HepG2 (cell line): Measurements from ENCODE around the gene RUVBL2. TPM values are rescaled to one million over a fixed set of nuclear protein-coding genes. Genes with fewer than 3 reads are reported as not detected.

ENCODE experiments used
- ARNT ChIP-seq: fragments of 450-650 bp; IDR thresholded peaks from 2 replicates; pipeline ENCODE4 v1.6.1; 2017
- ATF3 ChIP-seq: sonication (generic); formaldehyde crosslinking; IDR thresholded peaks from 2 replicates; pipeline ENCODE4 v1.4.0; 2020; ENCODE audit warnings: missing genetic modification reagents
- BCL6 ChIP-seq: IDR thresholded peaks from 2 replicates; pipeline ENCODE4 v1.6.1; 2016; ENCODE audit warnings: missing genetic modification reagents, missing compliant biosample characterization
- DDIT3 ChIP-seq: sonication (generic); formaldehyde crosslinking; IDR thresholded peaks from 2 replicates; pipeline ENCODE4 v1.4.0; 2020; ENCODE audit warnings: mild to moderate bottlenecking, missing genetic modification reagents
- EEA1 ChIP-seq: sonication (generic); formaldehyde crosslinking; IDR thresholded peaks from 2 replicates; pipeline ENCODE4 v1.5.1; 2020; ENCODE audit warnings: mild to moderate bottlenecking, missing genetic modification reagents, borderline replicate concordance
- GABPA ChIP-seq, 2 experiments: IDR thresholded peaks; 2 replicates each; pipeline ENCODE4 v1.6.1; 2011 to 2016; ENCODE audit warnings: low read depth in 2 of 2, low read length in 1 of 2, missing biosample characterization in 1 of 2, missing genetic modification characterization in 1 of 2
- HDAC2 ChIP-seq: sonication (generic); formaldehyde crosslinking; IDR thresholded peaks from 2 replicates; pipeline ENCODE4 v1.4.0; 2020; ENCODE audit warnings: missing genetic modification reagents
- MTA1 ChIP-seq: sonication (generic); formaldehyde crosslinking; IDR thresholded peaks from 2 replicates; pipeline ENCODE4 v1.4.0; 2020; ENCODE audit warnings: missing genetic modification reagents, mild to moderate bottlenecking, borderline replicate concordance
- MXD3 ChIP-seq: IDR thresholded peaks from 2 replicates; pipeline ENCODE4 v1.6.1; 2016; ENCODE audit warnings: mild to moderate bottlenecking, missing biosample characterization, missing genetic modification reagents
- NCOA1 ChIP-seq: sonication (generic); formaldehyde crosslinking; IDR thresholded peaks from 2 replicates; pipeline ENCODE4 v1.9.0; 2021; ENCODE audit warnings: missing genetic modification reagents
- TBX2 ChIP-seq: sonication (generic); formaldehyde crosslinking; IDR thresholded peaks from 2 replicates; pipeline ENCODE4 v1.5.0; 2020; ENCODE audit warnings: missing genetic modification reagents, mild to moderate bottlenecking, borderline replicate concordance
- YEATS4 ChIP-seq: sonication (generic); formaldehyde crosslinking; IDR thresholded peaks from 2 replicates; pipeline ENCODE4 v1.4.0; 2020; ENCODE audit warnings: missing genetic modification reagents, borderline replicate concordance
- ZIK1 ChIP-seq: sonication (generic); formaldehyde crosslinking; IDR thresholded peaks from 2 replicates; pipeline ENCODE4 v1.5.0; 2020; ENCODE audit warnings: mild to moderate bottlenecking, low read depth, missing genetic modification reagents, borderline replicate concordance
- ZNF205 ChIP-seq: IDR thresholded peaks from 2 replicates; pipeline ENCODE4 v1.6.1; 2018; ENCODE audit warnings: missing biosample characterization, missing genetic modification reagents
- ZNF207 ChIP-seq: fragments of 450-650 bp; IDR thresholded peaks from 2 replicates; pipeline ENCODE4 v1.6.1; 2016; ENCODE audit warnings: antibody characterized with exemption, borderline replicate concordance
- ZNF564 ChIP-seq: sonication (generic); formaldehyde crosslinking; IDR thresholded peaks from 2 replicates; pipeline ENCODE4 v1.8.1; 2023; ENCODE audit warnings: mild to moderate bottlenecking, missing genetic modification reagents
- ZNF580 ChIP-seq: IDR thresholded peaks from 2 replicates; pipeline ENCODE4 v1.6.1; 2016; ENCODE audit warnings: low read depth, borderline replicate concordance
- ZNF678 ChIP-seq: sonication (generic); formaldehyde crosslinking; IDR thresholded peaks from 2 replicates; pipeline ENCODE4 v1.4.0; 2020; ENCODE audit warnings: mild to moderate bottlenecking, missing genetic modification reagents
- ZNF704 ChIP-seq: sonication (generic); formaldehyde crosslinking; IDR thresholded peaks from 2 replicates; pipeline ENCODE4 v1.8.1; 2023; ENCODE audit warnings: mild to moderate bottlenecking, inconsistent platforms, moderate library complexity, missing genetic modification reagents, borderline replicate concordance
- ZNF746 ChIP-seq: sonication (generic); formaldehyde crosslinking; IDR thresholded peaks from 2 replicates; pipeline ENCODE4 v1.8.0; 2022; ENCODE audit warnings: mild to moderate bottlenecking, missing genetic modification reagents
- ZNF75D ChIP-seq: sonication (generic); formaldehyde crosslinking; IDR thresholded peaks from 2 replicates; pipeline ENCODE4 v1.8.1; 2023; ENCODE audit warnings: missing genetic modification reagents, mild to moderate bottlenecking, borderline replicate concordance
- ZNF891 ChIP-seq: sonication (generic); formaldehyde crosslinking; IDR thresholded peaks from 2 replicates; pipeline ENCODE4 v1.5.0; 2020; ENCODE audit warnings: mild to moderate bottlenecking, missing genetic modification reagents
- polyA plus RNA-seq, 8 experiments: library from polyadenylated mRNA; depleted of rRNA in 3 of 8; stranded (reverse) in 7 of 8; unstranded in 1 of 8; fragments of >200 nt; fragmentation: Illumina TruSeq in 4 of 8; extraction: Trizol in 4 of 8; gene quantifications; 2 replicates each; pipeline versions ENCODE4 v1.2.1 to v1.2.3, GENCODE V29; 2011 to 2016; ENCODE audit warnings: low read depth in 4 of 8, missing spikeins in 1 of 8, mixed read lengths in 1 of 8; ENCODE audit not compliant: insufficient read depth in 1 of 8
- total RNA-seq, 5 experiments: library from RNA; depleted of rRNA; stranded (reverse); fragments of >200 nt; fragmentation: Illumina TruSeq; extraction: Trizol; gene quantifications; 2 replicates each; pipeline ENCODE4 v1.2.3, GENCODE V29; 2016; ENCODE audit warnings: low read depth in 1 of 5
- TF ChIP-seq, protein P1 (sequence below): IDR thresholded peaks from 2 replicates; pipeline ENCODE4 v1.4.0; 2020; ENCODE audit warnings: mild to moderate bottlenecking, missing genetic modification reagents

The RUVBL2 gene
- total and polyA plus RNA-seq, 2 of the 13 experiments (the other 11 are each of a cell fraction or from before 2014, with no cell fraction given), result 120 to 122 TPM

DNA sequence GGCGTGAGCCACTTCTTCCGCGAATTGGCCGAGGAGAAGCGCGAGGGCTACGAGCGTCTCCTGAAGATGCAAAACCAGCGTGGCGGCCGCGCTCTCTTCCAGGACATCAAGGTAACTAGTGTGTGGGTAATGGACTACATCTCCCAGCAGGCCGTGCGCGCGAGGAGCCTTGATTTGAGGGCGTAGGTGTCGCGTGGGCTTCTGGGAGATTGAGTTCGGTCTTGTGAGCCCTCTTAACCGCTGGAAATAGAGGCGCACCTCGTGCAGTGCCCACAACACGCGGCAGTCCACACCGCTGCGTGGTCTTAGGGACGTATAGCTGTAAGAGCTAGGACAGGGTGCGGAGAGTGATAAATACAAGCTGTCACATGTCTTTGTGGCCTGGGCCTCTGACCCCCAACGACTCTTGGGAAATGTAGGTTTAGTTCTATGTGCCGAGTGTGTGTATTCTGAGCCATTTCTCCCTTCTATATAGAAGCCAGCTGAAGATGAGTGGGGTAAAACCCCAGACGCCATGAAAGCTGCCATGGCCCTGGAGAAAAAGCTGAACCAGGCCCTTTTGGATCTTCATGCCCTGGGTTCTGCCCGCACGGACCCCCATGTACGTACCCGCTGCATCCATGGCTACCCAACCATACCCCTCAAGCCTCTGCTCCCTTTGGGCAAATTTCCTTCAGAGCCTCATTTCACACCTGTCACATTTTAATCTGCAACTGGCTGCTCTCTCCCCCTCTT, 27.7 kb upstream of the RUVBL2 start (continued):
- TF ChIP-seq MTA1 (CRISPR knock-in tag) (no peak), TBX2 (CRISPR knock-in tag) (no peak; the same call in 1 of the 2 replicates), ZIK1 (CRISPR knock-in tag) (0 out of 2 replicates have a peak, but pooled peaks have one; percentile 37), ZNF205 (CRISPR knock-in tag) (no peak), ZNF746 (CRISPR knock-in tag) (no peak), ZNF75D (CRISPR knock-in tag) (0 out of 2 replicates have a peak, but pooled peaks have one; percentile 17), DDIT3 (CRISPR knock-in tag) (no peak), ZNF207 (no peak), YEATS4 (CRISPR knock-in tag) (no peak), MXD3 (CRISPR knock-in tag) (no peak), ARNT (no peak), ZNF891 (CRISPR knock-in tag) (no peak), ZNF704 (0 out of 2 replicates have a peak, but pooled peaks have one; percentile 25), NCOA1 (CRISPR knock-in tag) (no peak), BCL6 (CRISPR knock-in tag) (no peak), GABPA (IDR thresholded peaks at IDR 0.05; ENCODE audit: low read depth, low read length) (no peak), GABPA (CRISPR knock-in tag; IDR thresholded peaks at IDR 0.05; ENCODE audit: low read depth) (no peak; the same call in 1 of the 2 replicates), ZNF678 (no peak), EEA1 (CRISPR knock-in tag) (no peak), ZNF564 (CRISPR knock-in tag) (peak; percentile 53; the same call in 1 of the 2 replicates), ATF3 (no peak), HDAC2 (CRISPR knock-in tag) (no peak), ZNF580 (no peak)
- TF ChIP-seq, protein P1, sequence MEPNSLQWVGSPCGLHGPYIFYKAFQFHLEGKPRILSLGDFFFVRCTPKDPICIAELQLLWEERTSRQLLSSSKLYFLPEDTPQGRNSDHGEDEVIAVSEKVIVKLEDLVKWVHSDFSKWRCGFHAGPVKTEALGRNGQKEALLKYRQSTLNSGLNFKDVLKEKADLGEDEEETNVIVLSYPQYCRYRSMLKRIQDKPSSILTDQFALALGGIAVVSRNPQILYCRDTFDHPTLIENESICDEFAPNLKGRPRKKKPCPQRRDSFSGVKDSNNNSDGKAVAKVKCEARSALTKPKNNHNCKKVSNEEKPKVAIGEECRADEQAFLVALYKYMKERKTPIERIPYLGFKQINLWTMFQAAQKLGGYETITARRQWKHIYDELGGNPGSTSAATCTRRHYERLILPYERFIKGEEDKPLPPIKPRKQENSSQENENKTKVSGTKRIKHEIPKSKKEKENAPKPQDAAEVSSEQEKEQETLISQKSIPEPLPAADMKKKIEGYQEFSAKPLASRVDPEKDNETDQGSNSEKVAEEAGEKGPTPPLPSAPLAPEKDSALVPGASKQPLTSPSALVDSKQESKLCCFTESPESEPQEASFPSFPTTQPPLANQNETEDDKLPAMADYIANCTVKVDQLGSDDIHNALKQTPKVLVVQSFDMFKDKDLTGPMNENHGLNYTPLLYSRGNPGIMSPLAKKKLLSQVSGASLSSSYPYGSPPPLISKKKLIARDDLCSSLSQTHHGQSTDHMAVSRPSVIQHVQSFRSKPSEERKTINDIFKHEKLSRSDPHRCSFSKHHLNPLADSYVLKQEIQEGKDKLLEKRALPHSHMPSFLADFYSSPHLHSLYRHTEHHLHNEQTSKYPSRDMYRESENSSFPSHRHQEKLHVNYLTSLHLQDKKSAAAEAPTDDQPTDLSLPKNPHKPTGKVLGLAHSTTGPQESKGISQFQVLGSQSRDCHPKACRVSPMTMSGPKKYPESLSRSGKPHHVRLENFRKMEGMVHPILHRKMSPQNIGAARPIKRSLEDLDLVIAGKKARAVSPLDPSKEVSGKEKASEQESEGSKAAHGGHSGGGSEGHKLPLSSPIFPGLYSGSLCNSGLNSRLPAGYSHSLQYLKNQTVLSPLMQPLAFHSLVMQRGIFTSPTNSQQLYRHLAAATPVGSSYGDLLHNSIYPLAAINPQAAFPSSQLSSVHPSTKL (CRISPR knock-in tag), result no peak
